Measurements from ENCODE around the gene SIPA1L3.

DNA sequence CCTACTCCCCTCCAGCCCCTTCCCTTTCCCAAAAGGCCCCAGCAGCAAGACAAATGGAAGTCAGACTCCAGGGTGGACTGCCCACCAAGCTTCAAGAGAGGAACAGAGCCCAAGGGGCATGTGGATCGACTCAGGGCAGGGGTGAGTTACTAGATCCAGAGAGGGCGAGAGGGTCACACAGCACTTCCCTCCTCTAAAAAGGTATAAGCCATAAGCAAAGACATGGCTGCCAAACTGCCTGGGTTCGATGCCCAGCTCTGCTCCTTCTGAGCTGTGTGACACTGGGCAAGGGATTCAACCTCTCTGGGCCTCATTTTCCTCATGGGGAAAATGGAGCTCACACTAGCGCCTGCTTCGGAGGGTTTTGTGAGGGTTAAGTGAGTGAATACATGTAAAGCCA is 345.4 kb downstream of the SIPA1L3 start:
- TF ChIP-seq CTCF (IDR thresholded peaks at IDR 0.05) (no peak), POLR2A (IDR thresholded peaks at IDR 0.05) (no peak)

Measured in lower leg skin (tissue), 3 donors.